ENCODE measurements around the gene STUM.
"Not testable (repeated sequence)": the region's sequence is repeated elsewhere in the genome, so short reads cannot be mapped to it uniquely, and the experiment has no call there.

Gene STUM

DNA sequence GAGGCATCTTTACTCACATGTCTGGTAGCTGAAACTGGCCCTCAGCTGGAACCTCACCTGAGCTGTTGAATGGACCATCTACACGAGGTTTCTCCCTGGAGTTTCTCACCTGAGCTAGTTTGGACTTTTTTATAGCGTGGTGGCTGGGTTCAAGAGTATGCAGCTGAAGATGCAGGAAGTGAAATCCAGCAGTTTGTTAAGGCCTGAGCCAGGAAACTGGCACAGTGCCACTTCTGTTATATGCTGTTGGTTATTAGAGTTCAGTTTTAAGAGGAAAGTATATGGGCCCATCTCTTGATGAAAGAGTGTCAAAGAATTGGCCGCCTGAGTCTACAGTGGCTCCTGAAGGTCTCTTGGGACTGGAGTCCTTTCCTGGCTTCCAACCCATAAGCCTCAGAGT is 35.6 kb downstream of the STUM start:
- no peak for DNase-seq

DNA sequence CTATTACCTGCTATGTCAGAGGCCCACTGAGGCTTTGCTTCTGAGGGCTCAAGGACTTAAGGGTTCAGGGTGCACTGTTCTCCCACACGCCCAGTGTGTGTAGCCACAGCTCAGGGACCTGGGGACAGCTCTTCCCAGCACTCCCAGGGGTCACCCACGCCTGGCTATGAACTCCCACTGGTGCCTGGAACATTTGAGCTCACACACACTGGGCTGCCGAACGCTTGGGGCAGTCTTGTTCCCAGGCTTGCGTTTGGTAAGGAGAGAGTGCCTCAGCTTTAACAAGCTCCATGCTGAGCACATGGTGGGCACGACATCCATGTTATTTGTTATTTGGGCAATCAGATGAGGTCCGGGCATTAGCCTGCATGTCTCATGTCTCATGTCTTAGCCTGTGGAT is 37.6 kb downstream of the STUM start:
- DNase-seq: no peak

DNA sequence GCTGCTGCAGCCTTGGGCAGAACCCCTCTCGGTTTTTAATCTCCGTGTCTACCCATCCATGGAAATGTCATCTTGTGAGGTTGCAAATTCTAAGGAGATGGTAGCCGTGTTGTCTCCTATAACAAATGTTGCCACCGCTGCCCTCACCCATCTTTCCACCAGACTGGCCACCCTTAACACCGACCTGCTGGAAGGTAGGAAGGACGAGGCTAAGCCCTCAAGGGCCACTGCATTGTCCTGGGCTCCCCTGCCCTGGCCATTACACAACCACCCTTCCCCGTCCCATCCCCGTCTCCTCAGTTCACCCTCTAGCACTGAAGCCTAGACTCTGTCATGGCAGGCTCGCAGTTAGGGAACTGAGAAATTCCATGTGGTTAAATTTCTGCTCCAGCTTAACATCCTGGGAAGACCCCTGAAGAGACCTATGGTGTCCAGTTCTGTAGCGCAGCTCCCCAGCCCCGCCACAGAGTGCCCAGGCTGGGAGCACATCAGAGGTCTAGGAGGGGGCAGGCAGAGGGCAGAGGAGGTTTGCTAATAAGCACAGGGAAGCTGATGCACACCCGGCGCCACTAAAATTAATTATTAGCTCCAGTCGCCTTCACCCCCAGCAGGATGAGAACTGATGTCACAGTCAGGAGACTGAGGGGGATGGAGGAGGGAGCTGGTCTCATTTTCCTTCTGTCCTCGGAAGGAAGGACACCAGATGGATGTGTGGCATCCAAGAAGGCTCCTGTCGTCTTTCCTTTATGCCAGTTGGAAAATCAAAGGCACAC is 38.3 kb downstream of the STUM start:
- DNase-seq: no peak

DNA sequence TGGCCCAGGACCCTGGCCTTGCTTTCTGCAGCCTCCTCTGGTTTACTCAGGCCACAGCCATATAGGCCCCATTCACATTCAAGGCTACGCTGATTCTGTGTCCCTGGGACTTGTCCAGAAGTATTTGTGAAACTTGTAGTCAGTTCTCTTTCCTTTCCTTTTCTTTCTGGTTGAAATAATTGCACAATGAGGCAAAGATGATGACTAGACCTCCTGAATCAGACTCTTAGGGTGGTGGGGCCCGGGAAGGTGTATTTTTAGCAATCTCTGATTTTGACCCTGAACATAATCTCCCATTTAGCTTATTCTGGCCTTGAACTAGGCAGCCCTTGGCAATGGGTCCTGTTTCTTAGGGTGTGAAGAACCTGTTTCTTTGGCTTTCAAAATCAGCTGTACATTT is 39.9 kb downstream of the STUM start:
- DNase-seq: no peak

DNA sequence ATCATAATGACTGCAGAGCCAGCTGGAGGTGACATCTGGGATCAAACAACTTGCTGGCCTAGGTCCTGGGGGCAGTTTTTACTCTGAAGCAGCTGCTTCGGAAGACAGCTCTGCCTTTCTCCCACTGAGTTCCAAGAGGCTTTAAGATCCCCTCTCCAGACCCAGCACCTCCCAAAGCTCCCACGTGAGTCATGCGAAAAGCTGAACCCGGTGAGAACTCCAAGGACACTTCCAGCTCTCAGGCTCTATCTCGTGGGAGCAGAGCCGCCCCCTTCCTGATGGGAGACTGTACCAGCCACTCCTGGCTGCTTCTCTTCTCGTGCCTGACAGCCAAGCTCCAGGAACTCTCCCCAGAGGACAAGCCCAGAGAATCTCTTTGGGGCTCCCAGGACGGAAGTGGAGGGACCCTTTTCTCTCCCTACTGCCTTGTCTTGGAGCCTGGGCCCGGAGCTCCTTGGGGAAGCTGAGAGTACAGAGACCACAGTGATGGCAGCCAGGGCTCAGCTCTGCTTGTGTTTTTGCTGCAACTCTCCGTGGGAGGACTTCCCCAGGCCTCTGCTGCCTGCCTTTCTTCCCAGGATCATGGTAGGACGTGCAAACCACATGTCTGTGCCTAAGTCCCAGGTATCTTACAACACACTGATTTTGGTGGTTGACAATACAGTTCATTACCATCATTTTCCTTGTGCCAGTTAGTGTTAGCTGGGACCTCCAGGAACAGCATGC is 40.6 kb downstream of the STUM start:
- DNase-seq: no peak

DNA sequence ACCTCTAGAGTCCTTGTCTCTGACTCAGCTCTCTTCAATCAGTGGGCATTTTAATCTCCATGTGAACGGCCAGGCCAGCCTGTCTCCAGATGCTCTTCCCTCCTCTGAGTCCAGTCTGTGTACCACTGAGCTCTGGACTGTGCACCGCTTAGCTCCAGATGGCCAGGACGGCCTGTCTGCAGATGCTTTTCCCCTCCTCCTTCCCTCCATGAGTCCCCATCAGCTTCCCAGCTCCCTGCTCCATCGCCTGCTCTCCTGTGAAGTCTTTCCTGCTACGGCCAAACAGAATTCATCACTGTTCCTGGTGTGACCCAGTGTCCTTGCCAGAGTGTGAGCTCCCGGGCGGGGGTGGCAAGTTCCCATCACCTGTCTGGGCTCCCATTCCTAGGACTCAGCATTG is 42.0 kb downstream of the STUM start:
- no peak for DNase-seq

DNA sequence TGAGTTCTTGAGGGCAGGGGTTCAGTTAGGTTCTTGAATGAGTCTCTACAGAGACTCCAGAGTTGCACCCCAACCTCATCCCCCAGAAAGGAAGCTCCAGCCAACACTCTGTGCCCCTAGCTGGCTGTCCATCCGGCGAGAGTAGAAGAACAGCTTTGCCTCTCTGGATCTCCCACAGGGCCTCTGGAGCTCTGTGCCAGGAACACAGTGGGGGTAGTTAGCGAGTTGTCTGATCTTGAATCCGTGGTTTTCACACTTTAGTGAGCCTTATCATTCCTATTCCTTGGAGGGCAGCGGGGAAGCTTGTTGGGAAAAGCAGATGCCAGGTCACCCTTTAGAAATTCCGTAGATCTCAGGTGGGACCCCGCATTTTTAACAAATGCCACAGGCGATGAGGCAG is 45.0 kb downstream of the STUM start:
- no peak for DNase-seq

DNA sequence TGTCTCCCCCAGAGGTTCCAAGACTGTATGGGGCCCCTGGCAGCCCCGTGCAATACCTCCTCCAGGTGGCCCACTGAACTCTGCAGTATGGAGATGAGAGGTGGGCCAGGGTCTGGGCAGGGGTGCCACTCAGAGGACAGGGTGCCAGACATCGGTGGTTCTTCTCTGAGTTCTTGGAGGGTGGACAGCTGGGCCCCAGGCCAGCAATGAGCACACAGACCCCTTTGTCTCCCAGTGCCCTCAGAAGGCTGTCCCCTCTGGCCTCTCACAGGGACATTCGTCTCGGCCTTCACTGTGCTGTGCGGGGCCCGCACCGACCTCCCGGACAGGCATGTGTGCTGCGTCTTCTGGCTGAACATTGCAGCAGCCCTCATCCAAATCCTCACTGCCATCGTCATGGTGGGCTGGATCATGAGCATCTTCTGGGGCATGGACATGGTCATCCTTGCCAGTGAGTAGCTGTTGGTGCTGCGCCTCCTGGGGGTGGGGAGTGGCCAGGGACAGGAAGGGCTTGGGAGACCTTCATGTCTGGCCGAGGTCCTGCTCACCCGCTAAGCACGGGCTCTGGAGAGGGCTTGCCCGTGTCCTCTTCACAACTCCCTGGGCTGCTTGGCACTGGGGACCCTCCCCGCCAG is 48.1 kb downstream of the STUM start:
- no peak for DNase-seq

DNA sequence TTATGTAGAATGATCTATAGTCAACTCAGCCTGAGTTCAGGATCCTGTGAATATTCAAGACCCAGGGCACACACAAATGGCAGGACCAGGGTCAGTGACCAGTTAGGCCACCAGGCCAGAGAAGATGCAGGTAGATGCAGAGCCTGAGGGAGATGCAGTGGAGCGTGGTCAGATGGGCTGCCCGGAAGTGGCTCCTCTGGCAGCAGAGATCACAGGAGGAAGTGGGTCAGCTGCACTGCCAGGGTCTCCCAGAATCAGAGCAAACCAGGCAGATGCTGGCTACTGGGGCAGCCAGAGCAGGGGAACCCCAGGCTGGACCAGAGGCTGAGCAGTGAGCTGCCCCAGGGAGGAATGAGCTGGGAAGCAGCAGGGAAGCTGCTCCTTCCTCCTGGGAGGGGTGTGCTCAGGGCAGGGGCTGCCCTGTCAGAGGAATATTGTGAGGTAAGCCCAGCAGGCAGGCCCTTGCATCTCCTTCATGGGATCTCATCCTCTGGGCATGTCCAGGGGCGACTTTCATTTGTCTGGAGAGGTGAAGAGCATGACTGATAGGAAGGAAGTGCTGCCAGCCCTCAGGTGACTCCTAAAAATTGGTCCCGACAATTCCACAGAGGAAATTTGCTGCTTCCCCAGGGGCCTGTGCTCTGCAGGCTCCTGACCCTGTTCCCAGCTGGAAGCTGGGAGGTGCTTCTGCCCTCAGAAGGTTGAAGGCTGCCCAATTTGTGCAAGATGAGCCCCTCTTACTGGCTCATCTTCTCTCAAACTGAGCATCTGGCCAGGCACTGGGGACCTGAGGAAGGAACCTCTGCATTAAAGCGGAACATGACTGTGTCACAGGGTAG is 49.3 kb downstream of the STUM start:
- DNase-seq: no peak

DNA sequence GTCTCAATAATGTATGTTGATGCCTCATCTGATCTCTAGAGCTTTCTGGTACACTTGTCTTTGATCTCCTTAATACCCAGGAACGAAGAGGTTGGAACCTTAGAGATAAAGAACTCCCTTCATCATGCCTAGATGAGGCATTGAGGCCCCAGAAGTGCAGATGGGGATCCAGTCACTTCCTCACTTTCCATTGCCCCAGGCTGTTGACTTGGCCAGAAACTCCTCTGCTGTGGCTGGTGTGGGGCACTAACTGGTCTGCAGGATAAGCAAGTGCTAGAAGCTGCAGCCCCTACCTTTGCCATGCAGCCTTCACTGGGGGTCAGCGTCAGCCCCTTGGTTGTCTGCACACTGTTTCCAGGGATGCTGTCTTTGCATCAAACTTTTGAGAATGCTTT is 49.9 kb downstream of the STUM start:
- DNase-seq: no peak

DNA sequence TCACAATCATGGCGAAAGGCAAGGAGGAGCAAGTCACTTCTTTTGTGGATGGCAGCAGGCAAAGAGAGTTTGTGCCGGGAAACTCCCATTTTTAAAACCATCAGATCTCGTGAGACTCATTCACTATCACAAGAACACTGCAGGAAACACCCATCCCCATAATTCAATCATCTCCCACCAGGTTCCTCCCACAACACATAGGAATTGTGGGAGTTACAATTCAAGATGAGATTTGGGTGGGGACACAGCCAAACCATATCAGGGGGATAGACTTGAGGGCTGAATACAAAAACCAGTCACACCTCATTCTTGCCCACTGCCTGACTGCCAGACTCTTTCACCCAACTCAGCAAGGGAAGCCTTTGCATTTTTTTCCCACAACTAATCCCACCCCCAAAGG is 50.4 kb downstream of the STUM start:
- not testable (repeated sequence) for DNase-seq

DNA sequence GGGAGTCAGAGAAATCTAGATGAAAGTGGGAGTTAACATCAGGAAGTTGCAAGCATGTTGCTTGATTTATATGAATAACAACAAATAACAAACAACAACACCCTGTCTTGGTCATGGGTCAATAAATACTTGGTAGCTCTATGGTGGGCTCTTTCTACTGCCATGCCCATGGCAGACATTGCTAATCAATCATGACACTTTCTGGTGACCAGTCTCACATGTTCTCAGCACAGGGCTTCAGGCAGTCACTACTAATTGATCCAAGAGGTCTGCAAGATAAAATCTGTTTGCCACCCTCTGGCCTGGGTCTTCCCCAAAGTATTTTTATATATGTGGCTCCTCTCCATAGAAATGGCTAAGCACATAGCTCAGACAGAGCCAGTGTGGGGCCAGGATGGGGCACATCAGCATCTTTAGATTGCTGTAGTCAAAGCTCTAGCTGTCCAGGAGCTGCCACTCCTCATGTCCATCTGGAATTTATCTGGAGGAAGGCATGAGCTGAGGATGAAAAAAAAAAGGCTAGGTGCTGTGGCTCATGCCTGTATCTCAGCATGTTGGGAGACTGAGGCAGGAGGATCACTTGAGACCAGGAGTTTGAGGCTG is 51.2 kb downstream of the STUM start:
- no peak for DNase-seq

DNA sequence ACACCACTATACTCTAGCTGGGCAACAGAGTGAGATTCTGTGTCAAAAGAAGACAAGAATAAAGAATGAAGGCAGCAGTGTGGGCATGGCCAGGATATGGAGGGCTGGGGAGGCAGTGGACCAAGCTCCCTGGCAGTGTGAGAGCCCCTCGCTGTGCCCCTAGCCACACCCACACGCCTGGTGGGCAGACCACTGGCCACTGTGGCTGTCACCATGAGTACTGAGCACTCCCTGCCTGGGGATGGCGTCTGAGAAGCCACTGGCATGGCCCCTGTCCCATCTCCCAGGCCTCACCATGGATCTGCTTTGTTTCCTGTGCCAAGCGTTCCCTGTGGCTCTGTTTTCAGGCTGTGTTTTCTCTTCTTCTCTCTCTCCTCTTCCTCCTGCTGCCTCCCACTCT is 51.7 kb downstream of the STUM start:
- no peak for DNase-seq

DNA sequence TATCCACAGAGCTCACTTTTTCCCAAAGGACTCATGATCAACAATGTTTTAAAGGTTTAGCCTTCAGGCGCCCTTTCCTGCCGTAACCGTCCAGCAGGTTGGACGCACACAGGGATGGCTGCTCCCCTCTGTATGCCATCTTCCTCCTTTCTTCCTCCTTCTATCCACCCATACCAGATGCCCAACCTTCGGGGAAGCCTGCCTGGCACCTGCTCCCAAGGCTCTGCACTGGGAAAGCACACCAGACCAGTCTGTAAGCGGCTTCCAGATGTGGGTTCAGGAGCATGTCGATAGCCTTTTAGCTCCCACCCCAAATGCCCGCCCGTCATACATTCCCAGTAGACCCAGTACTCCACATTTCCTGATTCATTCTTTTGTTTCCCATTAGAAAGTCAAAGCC is 52.9 kb downstream of the STUM start:
- no peak for DNase-seq

DNA sequence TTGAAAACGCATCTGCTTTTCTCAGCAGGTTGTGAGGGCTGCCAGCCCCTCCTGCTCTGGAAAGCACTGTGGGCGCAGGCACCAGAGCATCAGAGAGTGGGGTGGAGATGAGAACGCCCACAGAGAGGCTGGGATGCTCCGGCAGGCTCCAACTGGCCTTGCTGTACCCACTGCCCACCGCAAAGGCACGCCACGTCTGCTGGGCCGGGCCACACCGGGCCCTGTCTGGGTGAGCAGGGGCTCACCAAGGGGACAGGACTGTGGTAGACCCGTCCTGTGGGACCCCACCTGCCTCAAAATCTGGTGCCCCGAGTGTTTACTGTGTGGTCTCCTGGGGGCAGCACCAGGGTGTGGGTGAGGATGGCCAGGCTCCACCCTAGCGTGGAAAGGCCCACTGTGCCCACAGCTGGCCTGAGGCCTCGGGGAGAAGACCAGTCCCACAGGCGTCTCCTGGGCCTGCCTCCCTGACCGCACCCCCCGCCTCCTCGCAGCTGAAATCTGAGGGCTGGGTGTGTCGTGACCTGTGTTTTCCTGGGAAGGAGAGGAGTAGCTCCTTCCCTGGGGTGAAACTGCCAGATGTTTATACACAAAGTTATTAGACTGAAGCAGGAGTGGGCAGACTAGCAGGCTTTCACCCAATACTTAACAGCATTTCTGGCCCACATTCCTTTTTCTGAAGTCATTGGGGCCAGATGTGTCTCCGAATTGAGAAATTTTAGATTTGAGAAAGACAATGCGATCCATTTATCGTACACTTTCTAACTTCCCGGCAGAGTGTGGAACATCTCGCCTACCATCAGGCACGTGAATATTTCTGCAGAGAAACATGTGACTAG is 53.8 kb downstream of the STUM start:
- no peak for DNase-seq

DNA sequence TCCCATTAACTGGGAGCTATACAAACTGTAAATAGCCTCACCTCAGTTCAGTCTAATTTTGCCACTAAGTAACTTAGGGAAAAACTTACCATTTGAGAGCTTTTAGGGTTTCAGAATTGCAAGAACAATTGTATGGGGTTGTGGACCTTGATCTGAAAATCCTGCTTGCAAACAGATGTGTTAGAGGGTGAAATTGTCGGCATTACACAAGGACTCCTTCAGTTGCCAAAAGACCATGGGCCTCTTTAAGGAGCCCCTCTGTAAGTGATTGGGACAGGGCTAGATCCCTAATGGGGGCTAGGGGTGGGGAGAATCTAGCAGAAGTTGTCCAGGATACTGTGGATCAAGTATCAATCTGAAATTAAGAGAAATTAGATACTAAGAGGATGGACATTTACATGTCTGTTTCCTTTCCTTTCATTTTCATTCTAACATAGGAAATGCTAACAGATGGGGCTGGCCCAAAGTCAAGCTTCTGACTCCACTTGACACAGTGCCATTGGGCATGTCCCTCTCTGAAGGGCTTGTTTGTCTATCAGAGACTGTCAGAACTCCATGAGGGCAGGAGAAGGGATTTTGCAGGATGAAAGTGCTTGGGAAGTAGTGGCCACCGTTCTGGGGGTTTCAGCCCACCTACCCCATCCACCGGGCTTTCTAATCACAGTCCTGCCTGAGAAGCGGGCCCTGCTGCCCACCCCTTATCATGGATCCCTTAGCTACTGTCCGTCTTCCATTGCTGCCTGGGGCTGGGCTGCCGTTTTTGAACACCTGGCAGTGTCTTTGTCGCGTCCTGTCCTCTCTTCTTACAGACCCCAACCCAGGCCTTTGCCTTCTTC is 54.7 kb downstream of the STUM start:
- no peak for DNase-seq

DNA sequence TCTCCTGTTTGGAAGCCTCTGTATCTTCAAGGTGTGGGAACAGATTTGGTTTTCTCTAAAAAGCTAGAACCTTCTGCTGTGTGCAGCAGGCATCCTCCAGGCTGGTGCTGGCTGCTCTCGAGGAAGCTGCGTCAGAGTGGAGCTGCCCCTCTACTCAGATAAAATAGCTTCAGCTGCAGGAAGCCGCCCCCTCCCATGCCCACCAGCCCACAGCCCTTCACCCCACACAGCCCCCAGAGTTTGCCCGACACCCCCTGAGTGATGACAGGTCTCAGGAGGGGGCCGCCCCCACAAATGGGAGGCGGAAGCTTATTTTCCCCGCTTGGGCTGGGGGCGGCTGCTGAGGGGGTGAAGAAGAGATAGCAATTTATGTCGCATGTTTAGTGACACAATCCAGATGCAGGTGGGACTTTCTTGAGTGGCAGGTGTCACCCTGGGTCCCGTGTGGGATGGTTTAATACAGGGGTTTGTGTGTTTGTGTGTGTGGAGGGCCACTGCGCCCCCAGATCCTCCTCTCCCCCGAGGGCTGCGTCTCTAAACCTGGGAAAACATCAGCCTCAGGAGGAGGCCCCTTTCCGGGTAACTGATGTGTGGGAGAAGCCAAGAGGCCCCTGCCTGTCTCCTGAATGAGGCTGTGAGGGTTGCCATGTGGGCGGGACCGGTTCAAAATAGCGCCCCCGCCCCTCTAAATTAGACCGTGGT is 55.4 kb downstream of the STUM start:
- DNase-seq: no peak

DNA sequence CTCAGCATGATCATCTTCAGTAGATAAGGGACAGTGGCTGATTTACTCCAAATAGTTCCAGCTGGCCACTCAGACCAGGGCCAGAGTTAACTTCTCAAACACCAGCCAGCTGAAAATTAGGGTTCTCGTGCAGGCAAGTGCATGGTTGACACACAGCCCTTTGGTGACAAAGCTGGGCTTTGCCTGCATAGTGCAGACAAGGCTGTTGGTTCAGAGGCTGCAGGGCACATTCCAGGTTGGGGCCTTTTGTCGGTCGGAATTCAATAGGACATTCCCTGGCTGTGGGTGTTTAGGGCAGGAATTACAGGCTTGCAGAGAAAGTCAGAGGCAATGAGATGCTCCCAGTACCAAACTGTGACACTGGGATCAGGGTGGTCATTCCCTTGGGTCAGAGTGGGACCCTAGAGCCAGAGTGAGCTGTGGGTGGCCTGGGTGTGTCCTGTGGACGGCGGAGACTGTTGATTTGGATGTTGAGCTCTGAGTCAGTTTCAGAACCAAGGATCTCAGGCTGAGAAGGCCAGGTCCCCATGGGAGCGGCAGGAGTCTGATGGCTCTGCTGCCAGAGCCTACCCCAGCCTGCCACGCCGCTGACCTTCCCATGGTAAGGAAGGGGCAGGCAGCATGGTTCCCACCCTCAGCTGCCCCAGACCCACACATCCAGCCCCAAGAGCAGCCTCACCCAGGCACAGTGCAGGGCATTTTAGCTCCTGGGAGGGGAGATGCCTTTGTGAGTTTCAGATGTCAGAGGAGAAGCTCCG is 56.2 kb downstream of the STUM start:
- DNase-seq: no peak

DNA sequence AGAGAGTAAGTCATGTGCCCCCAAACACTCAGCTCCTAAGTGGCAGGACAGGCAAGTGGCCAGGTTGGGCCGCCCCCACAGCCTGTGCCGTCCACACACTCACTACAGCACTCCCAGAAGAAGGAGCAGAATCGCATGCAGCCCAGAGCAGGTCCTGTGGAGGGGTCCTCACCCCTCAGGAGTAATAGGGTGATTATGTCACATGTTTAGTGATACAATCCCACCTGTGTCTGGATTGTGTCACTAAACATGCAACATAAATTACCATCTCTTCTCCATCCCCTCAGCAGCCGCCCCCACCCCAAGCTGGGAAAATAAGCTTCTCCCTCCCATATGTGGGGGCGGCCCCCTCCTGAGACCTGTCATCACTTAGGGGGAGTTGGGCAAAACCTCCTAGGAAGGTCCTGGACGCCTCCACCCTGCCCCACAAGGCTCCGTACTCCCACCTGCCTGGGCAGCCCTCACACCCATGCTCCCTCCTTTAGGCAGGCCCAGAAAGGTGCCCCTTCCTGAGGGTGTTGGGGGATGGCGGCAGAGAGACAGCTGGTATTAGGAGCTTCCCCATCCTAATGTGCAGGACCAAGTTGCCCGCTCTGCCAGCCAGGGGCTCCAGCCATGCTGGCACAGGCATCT is 56.9 kb downstream of the STUM start:
- no peak for DNase-seq

Measured in NCI-H187 (cell line).